Caco-2 (cell line): Measurements from ENCODE around the gene PCDH1. TPM values are rescaled to one million over a fixed set of nuclear protein-coding genes. Genes with fewer than 3 reads are reported as not detected.

ENCODE experiments used
- BruUV-seq: library from RNA; stranded (reverse); fragments of 400-500 nt; replicated peaks from 2 replicates; lab custom pipeline; 2021; lab: Mats Ljungman, UMichigan
- CTCF ChIA-PET: fragments of 300-600 bp; sonication (Branson Sonifier 250); formaldehyde crosslinking; loops from one replicate; lab custom pipeline; 2022; ENCODE audit warnings: antibody characterized with exemption; lab: Charles Lee
- POLR2A ChIA-PET: fragments of 300-600 bp; sonication (Branson Sonifier 250); formaldehyde crosslinking; loops from one replicate; lab custom pipeline; 2022; ENCODE audit warnings: antibody characterized with exemption; lab: Charles Lee
- DNase-seq, 2 experiments: peaks; one replicate each; pipeline versions ENCODE4 v3.0.0 to v3.0.0-alpha.2; 2020 to 2022
- H3K27me3 ChIP-seq: replicated peaks from 2 replicates; pipeline ENCODE4 v1.6.0; 2011; ENCODE audit warnings: low read length; ENCODE audit not compliant: control insufficient read depth, insufficient read depth
- H3K36me3 ChIP-seq: 2 replicates; pipeline ENCODE4 v1.5.1; 2011; ENCODE audit warnings: low read length; ENCODE audit not compliant: control insufficient read depth, insufficient read depth
- H3K4me1 ChIP-seq: fragments of 250-450 bp; sonication (Bioruptor Pico); 2 replicates; pipeline ENCODE4 v1.5.1; 2020; ENCODE audit warnings: mild to moderate bottlenecking
- H3K4me3 ChIP-seq: 2 replicates; pipeline ENCODE4 v1.5.1; 2011; ENCODE audit warnings: low read depth, mild to moderate bottlenecking, control low read depth, low read length
- H3K9me3 ChIP-seq: fragments of 250-450 bp; sonication (Bioruptor Pico); 2 replicates; pipeline ENCODE4 v1.5.1; 2020; ENCODE audit warnings: mild to moderate bottlenecking, moderate library complexity
- H3K27ac Mint-ChIP-seq: one replicate; pipeline ENCODE4 v1.8.0; 2022; ENCODE audit warnings: mixed read lengths; ENCODE audit not compliant: unreplicated experiment
- H3K27me3 Mint-ChIP-seq: one replicate; pipeline ENCODE4 v1.8.0; 2022; ENCODE audit warnings: mixed read lengths; ENCODE audit not compliant: insufficient read depth, unreplicated experiment
- H3K36me3 Mint-ChIP-seq: one replicate; pipeline ENCODE4 v1.8.0; 2022; ENCODE audit warnings: mild to moderate bottlenecking, mixed read lengths; ENCODE audit not compliant: insufficient read depth, unreplicated experiment
- H3K4me1 Mint-ChIP-seq: one replicate; pipeline ENCODE4 v1.8.0; 2022; ENCODE audit warnings: low read depth, mixed read lengths; ENCODE audit not compliant: unreplicated experiment
- H3K4me3 Mint-ChIP-seq: one replicate; pipeline ENCODE4 v1.8.0; 2022; ENCODE audit warnings: mild to moderate bottlenecking, moderate library complexity, mixed read lengths; ENCODE audit not compliant: unreplicated experiment
- H3K9me3 Mint-ChIP-seq: one replicate; pipeline ENCODE4 v1.8.0; 2022; ENCODE audit warnings: mixed read lengths; ENCODE audit not compliant: unreplicated experiment
- CTCF ChIP-seq, 2 experiments: fragments of 200-600 bp in 1 of 2; IDR thresholded peaks; 1 replicate in 1 of 2; 2 replicates in 1 of 2; pipeline versions ENCODE4 v1.5.1 to v1.8.0; 2011 to 2022; ENCODE audit warnings: antibody characterized with exemption in 1 of 2, control low read depth in 1 of 2, inconsistent platforms in 1 of 2, low read depth in 1 of 2, low read length in 1 of 2, mild to moderate bottlenecking in 1 of 2, moderate library complexity in 1 of 2; ENCODE audit not compliant: insufficient read depth in 1 of 2, severe bottlenecking in 1 of 2, unreplicated experiment in 1 of 2
- intact Hi-C: fragments of 100-400 bp; cut with micrococcal nuclease; formaldehyde crosslinking; loops from one replicate; pipeline ENCODE4 v1.10.0; 2022; ENCODE audit not compliant: unreplicated experiment
- total RNA-seq: library from RNA; stranded (reverse); gene quantifications from 2 replicates; pipeline ENCODE4 v1.2.3, GENCODE V29; 2022

PCDH1 gene
- total RNA-seq, 1 experiment from 2014 or later, result 1.5 TPM

- intact Hi-C loops, result loop anchor here (5.0 kb wide), 1 partner anchor 54 kb away; no protein-coding TSS in a partner anchor
- H3K27ac Mint-ChIP-seq, result no peak overlapping the region
- Histone ChIP-seq H3K27me3 (peaks cover 1% of the 10 kb centered on the region; the same call in 1 of the 2 replicates), H3K4me1 (no peaks in the 10 kb centered on the region), H3K9me3 (no peaks in the 10 kb centered on the region), H3K4me3 (no peak overlapping the region), H3K36me3 (no peaks in the 10 kb centered on the region)
- BruUV-seq, result no TSS peak
- peak in 1 of 2 experiments; percentile 22 for DNase-seq
- H3K4me1 Mint-ChIP-seq, result no peaks in the 10 kb centered on the region
- no peak overlapping the region for H3K4me3 Mint-ChIP-seq
- POLR2A ChIA-PET, result no interaction called here
- no peaks in the 10 kb centered on the region for H3K36me3 Mint-ChIP-seq
- H3K9me3 Mint-ChIP-seq, result no peaks in the 10 kb centered on the region
- peak; percentile 78 to 83 for TF ChIP-seq CTCF (IDR thresholded peaks at IDR 0.05; ENCODE audit: insufficient read depth in 1 of 2, low read depth in 1 of 2, low read length in 1 of 2, severe bottlenecking in 1 of 2, unreplicated experiment in 1 of 2)
- peaks cover 15% of the 10 kb centered on the region for H3K27me3 Mint-ChIP-seq
- CTCF ChIA-PET, result interaction anchor here (0.6 to 1.9 kb wide), 5 partner anchors 31 to 120 kb away, joined by 3 to 8 read pairs (median 3); no protein-coding TSS in a partner anchor
Measured at GRCh38 chr5:141811287-141812155, 66.7 kb downstream of the PCDH1 start.

- Mint-ChIP-seq H3K36me3 (no peaks in the 10 kb centered on the region), H3K27me3 (peaks cover 15% of the 10 kb centered on the region), H3K27ac (no peak overlapping the region), H3K4me1 (no peaks in the 10 kb centered on the region), H3K4me3 (no peak overlapping the region), H3K9me3 (no peaks in the 10 kb centered on the region)
- no peak overlapping the region for H3K4me3 ChIP-seq
- no peaks in the 10 kb centered on the region for H3K9me3 ChIP-seq
- BruUV-seq, result no TSS peak
- intact Hi-C loops, result loop anchor here (5.0 kb wide), 1 partner anchor 53 kb away; no protein-coding TSS in a partner anchor
- DNase-seq, result no peak
- CTCF ChIA-PET, result interaction anchor here (1.9 kb wide), 1 partner anchor 69 kb away, joined by 8 read pairs; no protein-coding TSS in a partner anchor
- peaks cover 1% of the 10 kb centered on the region; the same call in 1 of the 2 replicates for H3K27me3 ChIP-seq
- H3K36me3 ChIP-seq, result no peaks in the 10 kb centered on the region
- no peak for TF ChIP-seq CTCF (IDR thresholded peaks at IDR 0.05; ENCODE audit: insufficient read depth in 1 of 2, low read depth in 1 of 2, low read length in 1 of 2, severe bottlenecking in 1 of 2, unreplicated experiment in 1 of 2)
- POLR2A ChIA-PET, result no interaction called here
- H3K4me1 ChIP-seq, result no peaks in the 10 kb centered on the region
Measured at GRCh38 chr5:141810702-141811101, 67.5 kb downstream of the PCDH1 start.

- POLR2A ChIA-PET, result no interaction called here
- intact Hi-C loops, result loop anchor here (5.0 kb wide), 1 partner anchor 52 kb away; no protein-coding TSS in a partner anchor
- H3K9me3 ChIP-seq, result no peaks in the 10 kb centered on the region
- no peak overlapping the region for H3K4me3 ChIP-seq
- no peaks in the 10 kb centered on the region for H3K4me1 ChIP-seq
- DNase-seq, result no peak
- Mint-ChIP-seq H3K27me3 (peaks cover 9% of the 10 kb centered on the region), H3K27ac (no peak overlapping the region), H3K4me1 (no peaks in the 10 kb centered on the region), H3K4me3 (no peak overlapping the region), H3K9me3 (no peaks in the 10 kb centered on the region), H3K36me3 (no peaks in the 10 kb centered on the region)
- CTCF ChIA-PET, result no interaction called here
- H3K36me3 ChIP-seq, result no peaks in the 10 kb centered on the region
- no TSS peak for BruUV-seq
- no peak for TF ChIP-seq CTCF (IDR thresholded peaks at IDR 0.05; ENCODE audit: insufficient read depth in 1 of 2, low read depth in 1 of 2, low read length in 1 of 2, severe bottlenecking in 1 of 2, unreplicated experiment in 1 of 2)
- peaks cover 3% of the 10 kb centered on the region; the same call in 1 of the 2 replicates for H3K27me3 ChIP-seq
Measured at GRCh38 chr5:141809380-141810096, 68.7 kb downstream of the PCDH1 start.
